Calu3 (cell line): Measurements from ENCODE around the gene BEGAIN. TPM values are rescaled to one million over a fixed set of nuclear protein-coding genes. Genes with fewer than 3 reads are reported as not detected.

Source experiments
- BruUV-seq: library from RNA; stranded (reverse); fragments of 400-500 nt; replicated peaks from 2 replicates; lab custom pipeline; 2021; lab: Mats Ljungman, UMichigan
- CTCF ChIA-PET: fragments of 300-600 bp; sonication (Branson Sonifier 250); formaldehyde crosslinking; loops from one replicate; lab custom pipeline; 2022; ENCODE audit warnings: antibody characterized with exemption; lab: Charles Lee
- DNase-seq: peaks from one replicate; pipeline ENCODE4 v3.0.0; 2022
- H3K27ac Mint-ChIP-seq: one replicate; pipeline ENCODE4 v1.8.0; 2022; ENCODE audit warnings: mixed read lengths; ENCODE audit not compliant: unreplicated experiment
- H3K27me3 Mint-ChIP-seq: one replicate; pipeline ENCODE4 v1.8.0; 2022; ENCODE audit warnings: mixed read lengths; ENCODE audit not compliant: unreplicated experiment
- H3K36me3 Mint-ChIP-seq: one replicate; pipeline ENCODE4 v1.8.0; 2022; ENCODE audit warnings: mild to moderate bottlenecking, moderate library complexity, mixed read lengths; ENCODE audit not compliant: insufficient read depth, unreplicated experiment
- H3K4me1 Mint-ChIP-seq: one replicate; pipeline ENCODE4 v1.8.0; 2022; ENCODE audit warnings: mild to moderate bottlenecking, low read depth, mixed read lengths; ENCODE audit not compliant: unreplicated experiment
- H3K4me3 Mint-ChIP-seq: one replicate; pipeline ENCODE4 v1.8.0; 2022; ENCODE audit warnings: mild to moderate bottlenecking, low read depth, moderate library complexity, mixed read lengths; ENCODE audit not compliant: unreplicated experiment
- H3K9me3 Mint-ChIP-seq: one replicate; pipeline ENCODE4 v1.8.0; 2022; ENCODE audit warnings: low read depth, mixed read lengths; ENCODE audit not compliant: unreplicated experiment
- intact Hi-C: fragments of 100-400 bp; cut with micrococcal nuclease; formaldehyde crosslinking; loops from one replicate; pipeline ENCODE4 v1.10.0; 2022; ENCODE audit not compliant: unreplicated experiment
- total RNA-seq: library from RNA; stranded (reverse); gene quantifications from 2 replicates; pipeline ENCODE4 v1.2.3, GENCODE V29; 2022
- TF ChIP-seq, protein P1 (sequence below): fragments of 200-600 bp; IDR thresholded peaks from one replicate; pipeline ENCODE4 v1.8.0; 2022; ENCODE audit warnings: antibody characterized with exemption; ENCODE audit not compliant: unreplicated experiment

The BEGAIN gene
- total RNA-seq, 1 experiment from 2014 or later = 0.26 TPM

DNA sequence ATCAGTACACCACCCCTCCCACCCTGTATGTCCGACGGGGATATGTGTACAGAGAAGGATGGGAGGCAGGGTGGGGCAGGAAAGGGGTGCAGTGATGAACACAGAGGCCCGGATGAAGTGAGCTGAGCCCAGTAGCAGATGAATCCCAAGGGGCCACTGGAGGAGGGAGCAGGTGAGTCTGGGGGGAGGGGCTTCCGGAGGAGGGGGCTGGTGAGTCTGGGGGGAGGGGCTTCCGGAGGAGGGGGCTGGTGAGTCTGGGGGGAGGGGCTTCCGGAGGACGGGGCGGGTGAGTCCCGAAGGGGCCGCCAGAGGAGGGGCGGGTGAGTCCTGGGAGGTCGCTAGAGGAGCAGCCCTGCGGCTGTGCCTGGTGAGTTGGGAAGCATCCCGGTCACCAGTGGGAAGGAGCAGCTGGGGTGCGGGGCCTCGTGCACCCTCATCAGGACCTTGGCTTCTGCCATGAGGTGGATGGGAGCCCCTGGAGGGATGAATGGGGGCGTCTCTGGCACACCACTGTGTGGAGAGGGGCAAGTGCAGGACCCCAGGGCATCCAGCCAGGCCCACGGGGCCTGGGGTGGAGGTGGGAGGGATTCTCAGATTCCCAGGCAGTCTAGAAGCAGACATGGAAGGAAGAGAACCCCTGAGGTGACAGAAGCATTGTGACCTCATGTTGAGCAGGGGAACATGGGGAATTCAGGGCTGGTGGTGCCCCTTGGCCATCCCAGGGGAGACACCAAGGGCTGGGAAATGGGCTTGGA, 14.0 kb downstream of the BEGAIN start:
- no peak overlapping the region for H3K27ac Mint-ChIP-seq
- no peaks in the 10 kb centered on the region for H3K36me3 Mint-ChIP-seq
- BruUV-seq = no TSS peak
- H3K9me3 Mint-ChIP-seq = no peaks in the 10 kb centered on the region
- H3K4me3 Mint-ChIP-seq = no peak overlapping the region
- CTCF ChIA-PET = interaction anchor here (0.9 kb wide), 1 partner anchor 29 kb away, joined by 3 read pairs; no protein-coding TSS in a partner anchor
- H3K27me3 Mint-ChIP-seq = peaks cover 55% of the 10 kb centered on the region
- no peaks in the 10 kb centered on the region for H3K4me1 Mint-ChIP-seq
- TF ChIP-seq, protein P1, sequence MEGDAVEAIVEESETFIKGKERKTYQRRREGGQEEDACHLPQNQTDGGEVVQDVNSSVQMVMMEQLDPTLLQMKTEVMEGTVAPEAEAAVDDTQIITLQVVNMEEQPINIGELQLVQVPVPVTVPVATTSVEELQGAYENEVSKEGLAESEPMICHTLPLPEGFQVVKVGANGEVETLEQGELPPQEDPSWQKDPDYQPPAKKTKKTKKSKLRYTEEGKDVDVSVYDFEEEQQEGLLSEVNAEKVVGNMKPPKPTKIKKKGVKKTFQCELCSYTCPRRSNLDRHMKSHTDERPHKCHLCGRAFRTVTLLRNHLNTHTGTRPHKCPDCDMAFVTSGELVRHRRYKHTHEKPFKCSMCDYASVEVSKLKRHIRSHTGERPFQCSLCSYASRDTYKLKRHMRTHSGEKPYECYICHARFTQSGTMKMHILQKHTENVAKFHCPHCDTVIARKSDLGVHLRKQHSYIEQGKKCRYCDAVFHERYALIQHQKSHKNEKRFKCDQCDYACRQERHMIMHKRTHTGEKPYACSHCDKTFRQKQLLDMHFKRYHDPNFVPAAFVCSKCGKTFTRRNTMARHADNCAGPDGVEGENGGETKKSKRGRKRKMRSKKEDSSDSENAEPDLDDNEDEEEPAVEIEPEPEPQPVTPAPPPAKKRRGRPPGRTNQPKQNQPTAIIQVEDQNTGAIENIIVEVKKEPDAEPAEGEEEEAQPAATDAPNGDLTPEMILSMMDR = no peak
- DNase-seq = no peak
- intact Hi-C loops = no loop called here

DNA sequence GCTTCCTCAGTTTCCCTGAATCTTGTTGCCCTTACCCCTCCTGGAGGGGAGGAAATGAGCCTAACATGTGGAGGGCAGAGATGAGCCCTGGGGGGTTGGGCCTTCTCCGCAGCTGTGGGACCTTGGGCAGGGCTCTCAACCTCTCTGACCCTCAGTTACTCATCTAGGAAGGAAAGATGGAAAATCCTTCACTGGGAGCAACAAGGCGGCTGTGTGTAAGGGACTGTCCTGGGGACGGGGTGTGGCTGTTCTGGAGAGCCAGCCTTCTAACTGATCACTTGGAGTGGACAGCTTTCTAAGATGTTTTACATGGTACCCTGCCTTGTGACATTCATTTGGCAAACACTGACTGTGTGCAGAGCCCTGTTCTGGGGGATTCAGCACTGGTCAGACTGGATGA, 14.7 kb downstream of the BEGAIN start:
- no peaks in the 10 kb centered on the region for H3K9me3 Mint-ChIP-seq
- BruUV-seq = no TSS peak
- H3K27me3 Mint-ChIP-seq = peaks cover 55% of the 10 kb centered on the region
- intact Hi-C loops = no loop called here
- CTCF ChIA-PET = interaction anchor here (0.9 kb wide), 1 partner anchor 28 kb away, joined by 3 read pairs; no protein-coding TSS in a partner anchor
- H3K4me1 Mint-ChIP-seq = no peaks in the 10 kb centered on the region
- H3K27ac Mint-ChIP-seq = no peak overlapping the region
- no peak overlapping the region for H3K4me3 Mint-ChIP-seq
- TF ChIP-seq, protein P1 = no peak
- H3K36me3 Mint-ChIP-seq = no peaks in the 10 kb centered on the region
- no peak for DNase-seq

DNA sequence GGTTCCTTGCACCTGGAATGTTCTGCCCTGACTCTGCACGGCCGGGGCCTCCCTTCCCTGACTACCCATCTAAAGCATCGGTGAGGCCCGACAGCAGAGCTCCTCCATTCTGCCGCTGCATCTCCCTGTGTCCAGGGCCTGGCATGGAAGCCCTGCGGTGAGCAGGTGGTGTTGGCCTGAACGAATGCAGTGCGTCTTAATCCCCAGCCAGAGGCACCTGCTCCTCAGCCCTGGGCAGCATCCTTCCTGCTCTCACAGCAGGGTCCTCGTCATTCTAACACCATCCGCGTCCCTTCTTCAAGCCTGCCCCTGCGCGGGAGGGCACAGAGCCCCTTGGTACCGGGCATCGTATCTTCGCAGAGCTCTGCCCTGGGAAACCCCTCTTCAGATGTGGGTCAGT, 15.4 kb downstream of the BEGAIN start:
- peaks cover 55% of the 10 kb centered on the region for H3K27me3 Mint-ChIP-seq
- H3K4me1 Mint-ChIP-seq = no peaks in the 10 kb centered on the region
- no peak for DNase-seq
- H3K9me3 Mint-ChIP-seq = no peaks in the 10 kb centered on the region
- H3K36me3 Mint-ChIP-seq = no peaks in the 10 kb centered on the region
- no peak overlapping the region for H3K4me3 Mint-ChIP-seq
- TF ChIP-seq, protein P1 = no peak
- CTCF ChIA-PET = no interaction called here
- no TSS peak for BruUV-seq
- no peak overlapping the region for H3K27ac Mint-ChIP-seq
- intact Hi-C loops = no loop called here

DNA sequence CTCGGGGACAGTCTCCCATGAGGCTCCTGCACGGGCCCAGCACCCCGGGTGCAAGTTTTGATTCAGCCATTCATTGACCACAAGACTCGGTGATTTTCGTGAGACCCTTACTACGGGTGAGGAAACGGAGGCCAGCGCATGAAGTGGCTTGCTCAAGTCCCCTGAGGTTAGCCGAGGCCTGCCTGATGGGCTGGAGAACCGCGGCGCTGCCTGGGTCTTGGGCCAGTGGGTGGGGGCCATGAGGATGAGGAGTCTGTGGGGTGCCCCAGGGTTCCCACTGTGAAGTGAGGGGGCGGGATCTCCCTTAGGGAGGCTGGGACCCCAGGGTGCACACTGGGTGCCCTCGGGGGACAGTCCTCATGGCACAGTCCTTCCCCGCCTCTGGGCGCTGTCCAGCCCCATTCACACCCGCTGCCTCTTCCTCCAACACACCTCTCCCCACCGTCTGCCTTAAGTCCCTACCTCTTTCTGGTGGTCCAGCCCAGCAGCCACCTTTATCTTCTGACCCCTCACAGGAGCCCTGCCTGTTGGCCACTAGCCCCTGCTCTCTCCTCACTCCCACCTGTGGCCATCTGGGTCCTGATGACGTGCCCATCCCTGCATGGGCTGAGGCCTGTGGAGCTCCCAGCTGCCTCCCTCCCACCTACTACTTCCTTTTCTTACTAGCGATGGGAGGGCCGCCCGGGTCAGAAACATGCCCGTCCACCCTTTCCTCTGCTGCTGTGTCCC, 16.3 kb downstream of the BEGAIN start:
- H3K4me3 Mint-ChIP-seq = no peak overlapping the region
- H3K4me1 Mint-ChIP-seq = no peaks in the 10 kb centered on the region
- intact Hi-C loops = no loop called here
- H3K27me3 Mint-ChIP-seq = peaks cover 55% of the 10 kb centered on the region
- peaks cover 5% of the 10 kb centered on the region for H3K36me3 Mint-ChIP-seq
- BruUV-seq = no TSS peak
- TF ChIP-seq, protein P1 = no peak
- no peaks in the 10 kb centered on the region for H3K9me3 Mint-ChIP-seq
- CTCF ChIA-PET = no interaction called here
- H3K27ac Mint-ChIP-seq = no peak overlapping the region
- DNase-seq = no peak
